ENCODE measurements around the gene CRYM. TPM values are rescaled to one million over a fixed set of nuclear protein-coding genes. Genes with fewer than 3 reads are reported as not detected.

CRYM gene
- total RNA-seq, 4 donors from 2014 or later, result 13.8 TPM; not detected in 3

DNA sequence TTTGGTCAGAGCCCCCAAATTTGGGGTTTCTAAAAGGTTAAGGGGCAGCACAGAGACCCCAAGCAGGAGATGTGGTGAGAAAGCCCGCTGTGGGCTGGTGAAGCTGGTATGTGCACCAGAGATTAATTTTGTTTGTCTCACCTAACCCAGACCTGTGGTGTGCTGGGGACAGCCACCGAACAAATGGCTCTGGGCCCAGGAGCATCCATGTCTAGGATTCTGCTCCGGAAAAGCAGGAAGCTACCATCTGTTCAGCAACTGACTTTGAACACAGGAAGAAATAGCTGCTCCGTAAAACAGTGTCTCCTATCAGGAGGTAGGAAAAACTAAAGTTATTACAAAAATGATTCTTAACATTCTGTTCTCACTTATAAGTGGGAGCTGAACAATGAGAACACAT lies 64.0 kb downstream of the CRYM start:
- DNase-seq, result no peak
- H3K27ac ChIP-seq, result no peak overlapping the region
- TF ChIP-seq, protein P1, sequence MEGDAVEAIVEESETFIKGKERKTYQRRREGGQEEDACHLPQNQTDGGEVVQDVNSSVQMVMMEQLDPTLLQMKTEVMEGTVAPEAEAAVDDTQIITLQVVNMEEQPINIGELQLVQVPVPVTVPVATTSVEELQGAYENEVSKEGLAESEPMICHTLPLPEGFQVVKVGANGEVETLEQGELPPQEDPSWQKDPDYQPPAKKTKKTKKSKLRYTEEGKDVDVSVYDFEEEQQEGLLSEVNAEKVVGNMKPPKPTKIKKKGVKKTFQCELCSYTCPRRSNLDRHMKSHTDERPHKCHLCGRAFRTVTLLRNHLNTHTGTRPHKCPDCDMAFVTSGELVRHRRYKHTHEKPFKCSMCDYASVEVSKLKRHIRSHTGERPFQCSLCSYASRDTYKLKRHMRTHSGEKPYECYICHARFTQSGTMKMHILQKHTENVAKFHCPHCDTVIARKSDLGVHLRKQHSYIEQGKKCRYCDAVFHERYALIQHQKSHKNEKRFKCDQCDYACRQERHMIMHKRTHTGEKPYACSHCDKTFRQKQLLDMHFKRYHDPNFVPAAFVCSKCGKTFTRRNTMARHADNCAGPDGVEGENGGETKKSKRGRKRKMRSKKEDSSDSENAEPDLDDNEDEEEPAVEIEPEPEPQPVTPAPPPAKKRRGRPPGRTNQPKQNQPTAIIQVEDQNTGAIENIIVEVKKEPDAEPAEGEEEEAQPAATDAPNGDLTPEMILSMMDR (IDR thresholded peaks at IDR 0.05), result no peak
- no peak for TF ChIP-seq POLR2A (IDR thresholded peaks at IDR 0.05)
- H3K27me3 ChIP-seq, result no peaks in the 10 kb centered on the region
- intact Hi-C loops (cut with DNase I; ENCODE audit: low total_unique reads), result no loop called here
- H3K36me3 ChIP-seq, result no peaks in the 10 kb centered on the region
- H3K9me3 ChIP-seq, result no peaks in the 10 kb centered on the region
- H3K4me1 ChIP-seq, result no peaks in the 10 kb centered on the region
- no peak overlapping the region for H3K4me3 ChIP-seq

DNA sequence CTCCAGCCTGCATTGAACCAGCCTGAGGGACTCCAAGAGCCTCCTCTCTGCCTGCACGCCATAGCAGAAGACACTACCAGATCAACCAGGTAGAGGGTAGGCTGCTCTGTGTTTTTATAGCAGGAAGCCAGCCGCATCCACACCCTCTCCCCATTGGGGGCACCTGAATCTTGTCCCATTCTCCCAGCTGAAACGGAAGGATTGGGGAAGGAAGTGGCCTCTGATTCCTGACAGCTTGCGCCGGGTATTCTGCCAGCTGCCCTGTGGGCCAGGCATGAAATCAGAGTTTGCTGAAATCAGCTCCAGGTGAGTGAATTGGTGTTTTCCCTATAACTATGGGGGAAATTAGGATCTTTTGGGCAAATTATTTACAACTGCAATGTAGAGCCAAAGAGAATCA lies 66.6 kb downstream of the CRYM start, which contains the start of gene ZP2:
TSS of gene ZP2 (minus strand) at position 89 of the 400 bp plus-strand sequence. CDS start at position 62, 27 bp downstream.
- Histone ChIP-seq H3K4me1 (no peaks in the 10 kb centered on the region), H3K4me3 (no peak within 1 kb of the TSS), H3K9me3 (no peaks in the 10 kb centered on the region), H3K27ac (no peak within 1 kb of the TSS), H3K27me3 (no peaks in the 10 kb centered on the region), H3K36me3 (no peaks in the 10 kb centered on the region)
- intact Hi-C loops (cut with DNase I; ENCODE audit: low total_unique reads), result no loop called here
- TF ChIP-seq, protein P1 (IDR thresholded peaks at IDR 0.05), result no peak
- TF ChIP-seq POLR2A (IDR thresholded peaks at IDR 0.05), result no peak
- DNase-seq, result no peak

Other genes with a start within 250 kb of the CRYM start
- 1 to 10 TPM in 2 of 4 donors, under 1 TPM in 2; under 0.01 to 2.1 (median 0.93) TPM for gene DNAH3, start 127.4 kb downstream of the CRYM start, total RNA-seq
- gene LDAF1, start 119.6 kb downstream of the CRYM start, total RNA-seq, result 10 to 100 TPM; 10.5 to 88.6 (median 51.4) TPM
- 1 to 10 TPM in 1 of 4 donors, not detected in 3; 3.4 TPM for gene ZP2, start 66.7 kb downstream of the CRYM start, total RNA-seq
- gene ANKS4B, start 44.6 kb downstream of the CRYM start, total RNA-seq, result not detected